Measurements from ENCODE around the gene CSRP1.

CSRP1 gene

DNA sequence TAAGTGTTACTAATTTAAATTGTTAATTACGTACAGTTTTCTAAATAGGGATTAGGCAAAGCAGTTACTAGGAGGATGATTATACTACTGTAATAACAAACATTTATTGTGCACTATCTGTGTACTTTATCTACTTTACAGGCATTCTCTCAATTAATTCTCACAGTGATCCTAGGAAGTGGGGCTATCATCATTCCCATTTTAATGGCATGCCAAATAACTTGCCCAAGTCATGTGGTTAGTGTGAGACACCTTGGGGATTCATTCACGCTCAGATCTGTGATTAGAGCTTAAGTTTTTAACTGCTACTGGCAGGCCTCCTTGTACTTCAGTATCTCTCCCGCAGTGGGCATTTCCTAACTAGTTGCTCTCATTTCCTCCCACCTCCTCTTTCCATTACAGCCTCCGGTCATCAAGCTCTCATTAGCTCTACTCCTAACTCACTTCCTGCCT lies 49.4 kb downstream of the CSRP1 start:
- no peak for DNase-seq (ENCODE audit: extremely low read depth in 1 of 2, low read depth in 1 of 2)

DNA sequence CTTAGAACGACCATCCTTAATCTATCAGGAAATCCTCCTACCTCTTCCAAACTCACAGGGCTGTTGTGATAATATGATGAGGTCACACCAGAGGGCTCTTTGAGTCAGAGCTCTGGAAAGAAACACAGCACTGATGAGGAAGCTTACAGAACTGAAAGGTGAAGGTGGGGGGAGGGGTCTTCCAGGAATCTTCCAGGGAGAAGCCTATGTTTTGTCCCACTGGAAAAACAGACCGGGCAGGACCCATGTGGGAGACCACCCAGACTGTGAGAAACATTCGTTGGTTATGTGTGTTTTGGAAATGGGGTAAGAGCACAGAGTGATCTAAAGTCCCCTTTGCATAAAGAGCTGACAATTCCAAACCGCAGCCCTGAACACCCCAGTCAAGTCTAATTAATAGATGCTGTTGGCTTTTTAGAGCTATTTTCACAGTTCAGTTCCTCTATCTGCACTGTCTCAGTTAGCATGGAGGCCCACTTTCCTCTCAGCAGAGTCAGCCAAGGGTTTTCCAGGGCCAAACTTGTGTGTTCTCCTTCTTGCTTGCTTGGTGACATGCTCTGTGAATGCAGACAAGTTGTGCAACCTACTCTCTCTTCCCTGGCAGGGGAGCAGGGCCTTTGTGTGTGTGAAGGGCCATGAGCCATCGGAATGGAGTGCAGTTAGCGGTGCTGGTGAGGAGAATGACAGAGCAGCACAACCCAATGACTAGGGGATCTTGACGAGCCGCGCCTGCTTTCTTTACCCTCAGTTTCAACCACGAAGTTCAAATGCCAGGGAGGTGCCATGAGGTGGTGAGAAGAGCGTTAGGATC lies 50.2 kb downstream of the CSRP1 start:
- no peak for DNase-seq (ENCODE audit: extremely low read depth in 1 of 2, low read depth in 1 of 2)

DNA sequence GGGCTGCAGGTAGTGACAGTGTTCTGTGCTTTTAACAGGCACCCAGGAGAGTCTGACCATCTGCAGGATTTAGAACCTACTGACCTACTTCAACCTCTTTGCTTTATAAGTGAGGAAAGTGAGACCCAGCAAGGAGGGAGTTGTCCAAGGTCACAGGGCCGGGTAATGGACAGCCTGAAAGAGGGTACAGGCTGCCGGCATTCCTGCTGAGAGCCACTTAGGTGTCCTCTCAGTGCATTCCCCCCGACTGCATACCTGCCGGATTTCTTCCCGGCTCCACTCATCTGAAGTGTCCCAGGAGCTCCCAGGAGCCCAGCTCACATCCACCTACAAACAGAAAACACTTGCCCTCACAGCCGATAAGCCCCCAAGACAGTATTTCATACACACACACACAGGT lies 51.8 kb downstream of the CSRP1 start:
- DNase-seq (ENCODE audit: extremely low read depth in 1 of 2, low read depth in 1 of 2) = no peak

DNA sequence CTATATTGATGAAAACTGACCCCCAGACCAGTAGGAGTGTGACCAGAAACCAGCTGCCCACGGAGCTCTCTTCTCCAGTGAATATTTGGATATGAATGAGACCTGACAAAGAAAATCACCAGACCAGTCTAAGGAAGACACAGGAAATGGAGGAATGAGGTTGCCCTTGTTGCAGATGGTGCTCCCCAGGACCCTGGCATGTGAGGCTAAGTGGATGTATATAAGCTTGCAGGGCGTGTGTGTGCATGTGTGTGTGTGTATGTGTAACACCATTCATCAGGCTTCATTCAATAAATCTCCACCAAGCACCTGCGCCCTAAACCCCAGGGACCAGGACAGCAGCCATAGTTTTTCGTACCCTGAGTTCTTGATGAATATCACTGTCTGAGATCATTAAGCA lies 52.3 kb downstream of the CSRP1 start:
- DNase-seq (ENCODE audit: extremely low read depth in 1 of 2, low read depth in 1 of 2) = no peak

DNA sequence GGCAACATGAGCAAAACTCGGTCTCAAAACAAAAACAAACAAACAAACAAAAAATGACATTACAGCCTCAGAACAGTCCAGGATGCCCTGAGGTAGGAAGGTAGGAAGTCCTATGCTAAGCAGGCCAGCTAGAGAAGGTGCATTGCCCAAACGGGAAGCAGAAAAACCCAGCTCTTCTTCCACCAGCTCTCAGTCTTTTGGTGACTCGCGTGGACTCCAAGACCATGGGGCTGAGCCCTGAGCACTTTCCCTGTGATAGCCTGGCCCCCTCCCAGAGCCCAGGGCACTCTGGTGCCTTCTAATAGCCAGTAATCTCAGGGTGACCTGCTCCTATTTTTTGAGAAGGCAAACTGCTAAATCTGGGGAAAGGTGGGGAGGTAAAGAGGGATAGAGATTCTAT lies 54.1 kb downstream of the CSRP1 start:
- DNase-seq (ENCODE audit: extremely low read depth in 1 of 2, low read depth in 1 of 2) = no peak

DNA sequence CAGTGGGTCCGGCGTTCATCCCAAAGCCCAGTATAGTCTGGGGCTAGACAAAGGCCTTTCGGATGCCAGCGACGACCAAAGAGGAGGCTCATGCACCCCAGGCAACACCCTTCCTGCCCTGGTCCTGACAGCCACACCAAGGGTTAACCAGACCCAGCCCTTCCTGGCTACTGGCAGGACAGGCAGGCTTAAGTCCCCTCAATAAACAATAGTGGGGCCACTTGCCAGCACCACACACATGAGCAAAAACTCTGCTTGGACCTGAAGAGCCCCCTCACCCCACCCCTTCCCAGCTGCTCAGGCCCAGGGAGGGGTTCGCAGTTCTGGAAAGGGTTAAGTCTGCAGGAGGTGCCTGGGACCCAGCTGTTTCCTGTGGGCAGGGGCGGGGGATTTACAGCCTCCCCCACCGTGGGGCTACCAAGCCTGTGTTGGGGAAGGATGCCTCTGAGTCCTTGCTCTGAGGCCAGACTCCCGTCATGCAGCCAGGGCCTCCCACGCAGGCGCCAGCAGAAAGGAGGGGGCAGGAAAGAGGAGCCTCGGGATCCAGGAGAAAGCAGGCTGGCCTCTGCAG lies 56.1 kb downstream of the CSRP1 start:
- no peak for DNase-seq (ENCODE audit: extremely low read depth in 1 of 2, low read depth in 1 of 2)

DNA sequence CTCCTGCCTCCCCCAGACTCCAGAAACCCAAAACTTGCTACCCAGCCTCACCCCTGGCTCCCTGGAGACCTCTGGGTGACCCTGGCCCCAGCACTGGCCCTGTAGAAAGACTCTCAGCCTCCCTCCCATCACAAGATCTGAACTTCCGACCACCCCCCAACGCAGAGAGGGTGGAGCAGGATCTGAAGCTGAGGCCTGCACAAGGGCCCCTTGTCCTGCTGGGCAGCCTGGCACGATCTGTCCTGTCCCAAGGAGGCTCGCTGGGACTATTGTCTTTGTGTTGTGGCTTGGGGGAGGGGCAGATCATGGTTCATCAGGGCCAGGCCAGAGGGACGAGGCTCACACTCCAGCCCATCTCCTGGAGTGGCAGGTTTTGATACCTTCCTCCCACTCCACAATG lies 57.9 kb downstream of the CSRP1 start:
- no peak for DNase-seq (ENCODE audit: extremely low read depth in 1 of 2, low read depth in 1 of 2)

DNA sequence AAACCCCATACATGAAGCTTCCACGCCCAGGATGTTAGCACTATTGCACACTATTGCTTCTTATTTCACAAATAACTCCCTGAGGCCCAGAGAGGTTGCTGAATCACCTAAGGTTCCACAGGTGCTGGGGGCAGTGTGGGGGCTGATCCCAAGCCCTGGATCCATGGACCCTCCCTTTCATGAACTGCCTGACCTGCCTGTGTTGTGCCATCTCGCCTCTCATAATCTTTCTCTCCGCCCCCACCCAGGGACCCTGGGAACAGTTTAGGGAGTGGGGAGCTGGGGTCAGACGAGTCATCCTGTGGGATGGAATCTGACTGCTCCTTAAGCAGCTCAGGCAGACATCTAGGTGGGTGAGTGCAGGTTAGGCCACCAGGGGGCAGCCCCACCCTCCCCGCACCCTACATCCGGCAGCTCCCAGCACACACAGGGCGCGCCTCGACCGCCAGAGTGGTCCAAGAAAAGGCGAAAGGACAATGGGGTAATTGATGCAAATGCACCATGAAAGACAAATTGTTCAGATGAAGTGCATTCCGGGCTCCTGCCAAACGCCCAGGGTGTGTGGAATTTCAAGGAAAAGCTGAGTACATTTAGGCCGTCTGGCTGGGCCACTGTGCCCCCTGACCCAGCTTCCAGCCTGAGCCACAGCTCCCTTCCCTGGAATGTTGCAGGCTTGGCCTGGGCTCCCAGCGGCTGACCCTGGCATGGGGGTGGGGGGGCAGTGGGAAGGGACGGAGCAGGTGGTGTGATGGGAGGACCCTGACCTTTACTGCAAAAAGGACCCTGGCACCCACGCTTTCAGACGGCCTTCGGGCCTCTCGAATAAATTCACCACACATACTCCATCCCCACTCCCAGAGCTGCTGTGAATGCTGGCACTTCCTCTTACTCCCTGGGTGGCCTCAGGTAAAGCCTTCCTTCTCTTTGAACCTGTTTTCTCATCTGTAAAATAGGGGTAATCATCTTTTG lies 58.7 kb downstream of the CSRP1 start:
- peak in 1 of 2 donors; percentile 33 for DNase-seq (ENCODE audit: extremely low read depth in 1 of 2, low read depth in 1 of 2)

DNA sequence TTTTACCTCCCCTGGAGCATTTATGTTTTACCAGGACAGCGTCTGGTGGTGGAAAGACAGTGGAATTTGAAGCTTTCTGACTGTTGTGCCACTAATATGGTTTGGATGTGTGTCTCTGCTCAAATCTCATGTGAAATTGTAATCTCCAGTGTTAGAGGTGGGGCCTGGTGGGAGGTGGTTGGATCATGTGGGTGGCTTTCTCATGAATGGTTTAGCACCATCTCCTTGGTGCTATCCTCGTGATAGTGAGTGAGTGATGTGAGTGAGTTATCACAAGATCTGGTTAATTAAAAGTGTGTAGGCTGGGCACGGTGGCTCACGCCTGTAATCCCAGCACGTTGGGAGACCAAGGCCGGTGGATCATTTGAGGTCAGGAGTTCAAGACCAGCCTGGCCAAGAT lies 61.6 kb downstream of the CSRP1 start:
- no peak for DNase-seq (ENCODE audit: extremely low read depth in 1 of 2, low read depth in 1 of 2)

DNA sequence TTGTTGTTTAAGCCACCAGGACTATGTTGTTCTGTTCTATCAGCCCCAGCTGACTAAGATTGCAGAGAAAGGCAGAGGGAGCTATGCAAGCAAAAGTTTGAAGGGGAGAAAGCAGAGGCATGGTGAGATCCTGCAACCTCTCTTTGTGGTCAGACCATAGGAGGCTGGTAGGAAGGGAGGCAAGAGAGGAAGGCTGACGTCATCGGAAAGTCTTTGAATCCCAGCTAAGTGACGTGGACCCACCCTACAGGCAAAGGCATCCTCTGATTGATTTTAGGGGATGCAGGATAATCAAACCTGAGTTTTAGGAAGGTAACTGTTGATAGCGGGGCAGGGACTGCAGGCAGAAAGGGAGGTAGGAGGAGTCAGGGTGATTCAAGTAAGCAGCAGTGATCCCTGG lies 62.1 kb downstream of the CSRP1 start:
- no peak for DNase-seq (ENCODE audit: extremely low read depth in 1 of 2, low read depth in 1 of 2)

DNA sequence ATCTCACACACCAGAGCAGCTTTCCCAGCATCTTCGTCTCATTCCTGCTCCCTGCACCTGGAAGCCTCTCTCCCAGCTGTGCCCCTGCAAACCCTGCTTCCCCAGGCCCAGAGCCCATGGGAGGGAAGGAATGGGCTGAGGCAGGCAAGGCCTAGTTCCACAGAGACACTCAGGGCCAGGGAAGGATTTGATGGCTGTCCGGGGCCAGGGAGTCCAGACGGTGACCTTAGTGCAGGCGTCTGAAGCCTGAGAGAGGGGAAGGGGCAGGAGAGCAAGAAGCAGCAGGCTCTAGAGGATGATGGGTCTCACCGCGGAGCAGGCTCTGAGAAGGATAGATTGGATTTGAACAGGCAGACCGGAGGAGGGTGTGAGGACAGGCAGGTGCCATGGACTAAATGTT lies 63.2 kb downstream of the CSRP1 start:
- no peak for DNase-seq (ENCODE audit: extremely low read depth in 1 of 2, low read depth in 1 of 2)

DNA sequence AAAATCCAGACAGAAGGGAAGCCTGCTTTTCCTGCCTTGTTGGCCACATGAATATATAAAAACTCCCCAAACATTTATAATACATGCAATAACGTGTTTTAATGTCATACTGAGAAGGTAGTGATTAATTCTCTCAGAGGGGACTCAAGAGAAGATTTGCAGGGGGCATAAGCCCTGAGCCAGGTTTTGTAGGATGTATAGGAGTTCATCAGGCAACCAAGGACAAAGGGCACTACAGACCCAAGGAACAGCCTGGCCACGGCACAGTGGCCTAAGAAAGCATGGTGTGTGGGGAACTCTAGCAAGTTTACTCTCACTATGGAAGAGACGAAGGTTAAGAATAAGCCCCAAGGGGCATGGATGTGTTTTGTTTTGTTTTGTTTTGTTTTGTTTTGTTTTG lies 70.0 kb downstream of the CSRP1 start:
- DNase-seq (ENCODE audit: extremely low read depth in 1 of 2, low read depth in 1 of 2) = no peak

DNA sequence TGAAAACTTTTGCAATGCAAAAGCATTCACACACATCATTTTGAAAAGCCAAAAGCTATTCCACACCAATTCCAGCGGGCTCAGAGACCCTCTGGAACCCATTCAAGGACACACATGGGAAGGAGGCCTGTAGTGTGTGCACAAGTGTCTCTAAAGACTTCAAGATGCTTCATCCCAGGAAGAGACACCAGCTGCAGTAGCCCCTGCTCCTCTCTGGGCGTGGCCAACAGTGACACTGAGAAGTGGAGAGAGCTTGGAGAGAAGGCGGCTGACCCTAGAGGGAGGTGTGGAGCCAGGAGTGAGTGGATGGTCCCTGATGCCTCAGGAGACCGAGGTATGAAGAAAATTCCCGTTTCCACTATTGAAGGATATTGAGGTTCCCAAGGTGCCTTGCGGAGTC lies 70.5 kb downstream of the CSRP1 start:
- DNase-seq (ENCODE audit: extremely low read depth in 1 of 2, low read depth in 1 of 2) = no peak

DNA sequence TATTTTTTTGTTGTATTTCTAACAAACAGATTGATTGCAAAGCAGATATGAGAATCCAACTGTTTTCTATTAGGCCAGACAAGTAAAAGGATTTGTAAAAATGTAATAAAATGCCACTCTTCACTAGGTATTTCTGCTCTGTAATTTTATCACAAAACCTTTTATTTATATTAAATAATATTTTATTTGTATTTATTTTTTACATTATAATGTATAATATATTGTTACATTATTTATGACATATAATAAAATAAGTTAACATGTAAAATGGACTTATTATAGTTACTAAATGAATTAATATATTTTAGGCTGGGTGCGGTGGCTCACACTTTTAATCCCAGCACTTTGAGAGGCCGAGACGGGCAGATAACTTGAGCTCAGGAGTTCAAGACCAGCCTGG lies 72.7 kb downstream of the CSRP1 start:
- DNase-seq (ENCODE audit: extremely low read depth in 1 of 2, low read depth in 1 of 2) = no peak

DNA sequence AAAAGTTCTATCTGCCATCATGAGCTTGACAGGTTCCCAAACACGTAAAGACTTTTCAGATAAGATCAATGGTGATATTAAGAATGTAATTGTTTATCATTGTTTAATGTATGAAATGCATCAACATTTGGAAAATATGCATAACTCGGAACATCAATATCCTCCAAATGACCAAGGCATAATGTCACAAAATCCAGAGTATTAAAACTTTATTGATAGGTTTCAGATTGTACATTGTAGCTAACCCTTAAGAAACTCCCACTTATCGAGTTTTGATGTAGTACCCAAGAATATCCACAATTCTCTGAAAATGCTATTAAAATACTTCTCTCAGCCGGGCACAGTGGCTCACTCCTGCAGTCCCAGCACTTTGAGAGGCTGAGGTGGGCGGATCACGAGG lies 73.3 kb downstream of the CSRP1 start:
- no peak for DNase-seq (ENCODE audit: extremely low read depth in 1 of 2, low read depth in 1 of 2)

Data from activated CD8-positive, alpha-beta memory T cell treated with anti-CD3 and anti-CD28 coated beads for 1 hour (primary cell).